ENCODE data around the gene NSUN4.

The NSUN4 gene

DNA sequence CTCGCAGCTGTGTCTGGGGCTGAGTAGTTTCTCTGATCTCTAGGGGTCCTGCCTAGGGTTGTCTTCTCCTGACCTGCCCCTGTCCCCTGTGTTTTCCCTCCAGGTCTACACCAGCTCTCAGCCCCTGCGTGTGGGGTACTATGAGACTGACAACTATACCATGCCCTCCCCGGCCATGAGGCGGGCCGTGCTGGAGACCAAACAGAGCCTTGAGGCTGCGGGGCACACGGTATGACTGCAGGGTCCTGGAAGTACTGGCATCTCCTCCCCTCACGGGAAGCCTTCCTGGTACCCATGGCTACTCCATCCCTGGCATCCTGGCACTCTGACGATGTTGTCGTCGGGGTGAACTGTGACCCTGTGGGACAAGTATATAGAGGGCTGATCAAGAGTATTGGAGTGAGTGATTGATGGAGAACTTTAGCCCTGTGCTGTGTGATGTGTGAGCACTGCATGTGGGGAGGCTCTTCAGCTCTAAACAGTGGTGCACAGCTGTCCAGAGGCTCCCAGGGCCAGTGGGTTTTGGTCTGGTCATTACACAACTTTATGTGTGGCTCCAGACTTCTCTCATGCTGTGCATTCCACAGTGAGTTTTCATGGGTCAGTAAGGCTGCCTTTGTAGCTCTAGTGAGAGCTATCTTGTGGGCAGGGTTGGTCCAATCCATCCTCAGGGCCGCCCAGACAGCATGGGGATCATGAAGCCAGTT lies 67.9 kb downstream of the NSUN4 start:
- no peak for DNase-seq

DNA sequence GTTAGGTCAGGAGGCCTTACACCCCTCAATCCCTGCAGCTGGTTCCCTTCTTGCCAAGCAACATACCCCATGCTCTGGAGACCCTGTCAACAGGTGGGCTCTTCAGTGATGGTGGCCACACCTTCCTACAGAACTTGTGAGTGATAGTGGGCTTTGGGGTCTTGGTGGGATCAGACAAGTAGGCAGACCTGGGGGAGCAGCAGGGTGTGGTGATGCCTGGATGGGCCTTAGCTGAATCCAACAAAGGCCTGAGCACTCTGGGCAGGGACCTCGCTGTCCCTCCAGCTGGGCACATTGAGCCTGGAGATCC lies 68.4 kb downstream of the NSUN4 start:
- DNase-seq, result no peak

DNA sequence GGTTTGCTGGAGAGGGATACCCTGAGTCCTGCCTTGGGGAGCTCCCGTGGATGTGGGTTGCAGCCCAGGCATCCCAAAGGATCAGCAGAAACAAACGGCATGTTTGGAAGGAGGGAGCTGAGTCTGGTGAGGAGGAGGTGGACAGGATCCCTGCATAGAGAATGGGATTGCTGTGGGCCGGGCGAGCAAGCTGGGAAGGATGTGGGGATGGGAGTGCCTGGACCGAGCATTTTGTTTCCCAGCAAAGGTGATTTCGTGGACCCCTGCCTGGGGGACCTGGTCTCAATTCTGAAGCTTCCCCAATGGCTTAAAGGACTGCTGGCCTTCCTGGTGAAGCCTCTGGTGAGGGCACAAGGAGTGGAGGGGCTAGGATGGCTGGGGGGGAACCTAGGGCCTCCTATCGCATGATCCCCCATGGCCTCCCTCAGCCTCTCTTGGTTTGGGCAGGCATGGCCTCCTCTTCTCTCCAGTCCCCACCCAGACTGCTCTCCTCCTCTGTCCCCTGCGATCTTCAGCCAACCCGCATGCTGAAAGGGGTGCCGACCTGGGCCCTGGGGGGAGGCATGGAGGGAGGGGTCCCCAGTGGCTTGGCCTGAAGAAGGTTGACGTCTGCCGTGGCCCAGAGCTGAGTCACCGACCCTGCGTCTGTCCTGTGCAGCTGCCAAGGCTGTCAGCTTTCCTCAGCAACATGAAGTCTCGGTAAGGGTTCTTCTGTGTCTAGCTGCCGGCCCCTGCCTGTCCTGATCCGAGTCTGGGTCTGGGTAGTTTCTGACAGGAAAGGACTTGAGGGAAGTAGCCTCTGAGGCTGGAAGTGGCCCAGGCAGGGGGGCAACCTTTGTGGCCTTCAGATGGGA lies 69.8 kb downstream of the NSUN4 start:
- DNase-seq, result no peak

DNA sequence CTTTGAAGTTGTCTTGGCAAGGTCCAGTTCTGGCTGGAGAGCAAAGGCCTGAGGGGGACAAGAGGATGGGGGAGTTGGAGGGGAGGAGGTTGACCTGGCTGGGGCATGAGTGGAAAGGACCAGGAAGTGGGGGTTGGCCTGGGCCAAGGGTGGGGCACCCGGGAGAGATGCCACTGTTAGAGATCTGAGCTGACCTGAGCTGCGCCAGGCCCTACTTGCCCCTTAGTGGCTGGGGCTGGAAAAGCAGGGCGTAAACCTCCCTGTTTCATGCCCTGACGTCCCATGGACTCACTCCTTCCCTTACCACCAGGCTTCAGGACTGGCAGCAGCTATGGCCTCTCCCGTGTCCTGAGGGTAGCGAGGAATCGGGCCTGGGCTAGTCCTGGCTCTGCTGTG lies 70.4 kb downstream of the NSUN4 start:
- DNase-seq, result no peak
